HL-60/S4 treated with phorbol 12-myristate 13-acetate at 8.2 ng/mL for 4 days and 3 days (cell line): Measurements from ENCODE around the gene TOMM5.

Source experiments
- in situ Hi-C: fragments of 300-500 bp; cut with MboI; formaldehyde crosslinking; loops from 2 replicates; pipeline ENCODE4 v1.15.0; 2022; ENCODE audit warnings: low sequenced_read_pairs

The TOMM5 gene

DNA sequence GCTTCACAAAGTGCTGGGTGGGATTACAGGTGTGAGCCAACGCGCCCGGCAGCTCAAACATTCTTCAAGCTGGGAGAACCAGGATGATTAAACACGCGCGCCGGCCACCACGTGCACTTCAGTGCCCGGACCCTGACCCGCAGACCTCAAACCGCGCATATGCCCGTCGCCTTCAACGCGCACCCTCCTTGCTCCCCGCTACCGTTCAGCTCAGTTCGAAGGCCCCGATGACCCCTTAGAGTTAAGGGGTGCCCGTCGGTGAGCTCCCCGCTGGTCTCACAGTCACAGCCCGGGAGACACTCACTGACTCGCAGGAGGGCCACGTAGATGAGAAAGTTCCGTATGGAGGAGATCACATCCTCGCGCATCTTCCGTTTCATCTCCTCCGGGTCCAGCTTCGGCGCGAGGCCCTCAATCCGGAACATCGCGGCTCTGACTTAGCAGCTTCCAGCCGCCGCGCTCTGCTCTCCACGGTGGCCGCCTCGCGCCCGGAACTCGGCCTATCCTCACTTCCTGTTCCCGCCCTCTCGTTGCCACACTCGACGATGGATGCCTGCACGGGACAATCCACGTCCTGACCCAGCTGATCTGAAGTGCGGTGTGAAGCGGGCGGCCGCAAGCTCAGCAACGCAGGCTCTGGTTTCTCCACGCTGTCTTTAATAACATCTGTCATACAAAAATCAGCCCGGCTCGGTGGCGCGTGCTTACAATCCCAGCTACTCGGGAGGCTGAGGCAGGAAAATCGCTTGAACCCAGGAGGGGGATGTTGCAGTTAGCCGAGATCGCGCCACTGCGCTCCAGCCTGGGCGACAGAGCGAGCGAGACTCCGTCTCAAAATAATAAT, at the start of gene TOMM5:
TSS of gene TOMM5 (minus strand) at position 490 of the 844 bp plus-strand sequence. CDS start at position 425, 65 bp downstream.
- in situ Hi-C loops: loop anchor here (25.0 kb wide), 1 partner anchor 770 kb away; no protein-coding TSS in a partner anchor

GRCh38 chr9:37641331-37641730, 48.9 kb upstream of the TOMM5 start:
- in situ Hi-C loops: no loop called here

DNA sequence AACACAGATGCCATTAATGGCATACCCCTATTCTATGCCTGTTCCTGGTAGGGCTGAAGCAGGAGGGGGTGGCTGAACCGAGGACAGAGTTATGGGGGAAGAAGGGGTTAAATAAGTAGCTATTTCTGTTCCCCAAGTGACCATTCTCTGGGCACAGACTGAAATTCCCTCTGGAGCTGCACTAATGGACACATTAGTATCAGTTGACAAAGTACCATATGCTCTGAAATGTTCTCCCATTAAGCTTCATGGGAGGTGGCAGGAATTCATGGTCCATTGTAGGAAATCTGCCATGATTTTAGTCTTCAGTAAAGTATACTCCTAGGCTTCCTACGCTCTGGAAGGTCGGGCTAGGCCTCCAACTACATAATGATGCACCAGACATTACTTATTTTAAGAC, 47.8 kb upstream of the TOMM5 start:
- in situ Hi-C loops: no loop called here

GRCh38 chr9:37639841-37640240, 47.4 kb upstream of the TOMM5 start:
- in situ Hi-C loops: no loop called here

DNA sequence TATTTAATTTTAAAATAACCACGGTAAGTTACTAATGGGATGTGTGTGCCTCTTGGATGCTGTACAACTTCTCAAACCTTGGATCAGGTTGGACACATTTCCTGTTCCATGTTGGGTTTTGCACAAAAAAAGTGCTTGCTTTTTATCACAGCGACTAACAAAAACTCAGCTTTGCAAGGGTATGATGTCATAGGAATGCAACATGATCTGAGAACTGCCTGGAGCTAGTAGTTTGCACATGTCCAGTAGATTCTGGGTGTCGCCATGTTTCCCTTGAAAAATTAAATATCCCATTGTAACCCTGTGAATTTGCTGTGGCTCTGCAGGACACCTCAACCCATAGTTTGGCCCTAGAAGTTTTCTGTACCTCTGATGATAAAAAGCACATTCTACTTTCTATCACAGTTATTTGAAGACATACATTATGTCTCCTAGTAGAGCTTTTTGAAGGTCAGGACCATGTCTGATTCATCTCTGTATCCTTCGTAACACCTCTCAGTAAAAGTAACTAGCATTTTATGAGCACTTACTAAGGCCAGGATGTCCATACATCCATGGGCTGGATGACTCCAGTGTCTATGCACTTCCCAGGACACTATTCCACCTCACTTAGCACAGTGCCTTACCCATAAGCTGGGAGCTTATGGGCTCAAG, 46.8 kb upstream of the TOMM5 start:
- in situ Hi-C loops: no loop called here

DNA sequence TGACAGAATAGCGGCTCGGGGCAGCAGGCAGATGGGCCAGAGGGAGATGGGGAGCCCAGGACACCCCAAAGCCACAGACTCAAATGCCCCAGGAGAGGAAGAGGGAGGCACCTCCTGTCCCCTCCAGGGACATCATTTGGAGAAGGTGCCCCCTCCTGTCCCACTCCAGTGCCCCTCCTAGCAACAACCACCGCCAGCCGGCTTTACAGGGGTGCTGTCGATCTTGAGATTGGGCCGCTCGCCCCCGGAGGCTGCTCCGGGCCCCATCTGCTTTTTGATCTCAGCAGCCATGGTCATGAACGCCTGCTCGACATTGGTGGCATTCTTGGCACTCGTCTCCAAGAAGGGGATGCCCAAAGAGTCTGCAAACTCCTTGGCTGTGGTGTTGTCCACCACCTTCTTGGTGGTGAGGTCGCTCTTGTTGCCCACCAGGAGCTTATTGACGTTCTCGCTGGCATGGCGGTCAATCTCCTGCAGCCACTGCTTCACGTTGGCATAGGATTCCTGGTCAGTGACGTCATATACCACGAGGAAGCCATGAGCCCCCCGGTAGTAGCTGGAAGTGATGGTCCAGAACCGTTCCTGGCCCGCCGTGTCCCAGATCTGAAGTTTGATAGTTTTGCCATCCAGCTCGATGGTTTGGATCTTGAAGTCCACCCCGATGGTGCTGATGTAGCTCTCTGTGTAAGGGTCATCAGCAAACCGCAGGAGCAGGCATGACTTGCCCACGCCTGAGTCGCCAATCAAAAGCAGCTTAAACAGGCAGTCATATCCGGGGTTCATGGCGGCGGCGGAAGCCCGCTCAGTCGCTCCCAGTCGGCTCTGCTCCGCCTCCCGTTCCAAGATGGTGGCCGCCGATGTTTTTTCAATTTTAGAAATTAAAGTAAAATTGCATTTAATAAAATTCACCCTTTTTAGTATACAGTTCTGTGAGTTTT, 44.4 kb upstream of the TOMM5 start:
- in situ Hi-C loops: no loop called here

DNA sequence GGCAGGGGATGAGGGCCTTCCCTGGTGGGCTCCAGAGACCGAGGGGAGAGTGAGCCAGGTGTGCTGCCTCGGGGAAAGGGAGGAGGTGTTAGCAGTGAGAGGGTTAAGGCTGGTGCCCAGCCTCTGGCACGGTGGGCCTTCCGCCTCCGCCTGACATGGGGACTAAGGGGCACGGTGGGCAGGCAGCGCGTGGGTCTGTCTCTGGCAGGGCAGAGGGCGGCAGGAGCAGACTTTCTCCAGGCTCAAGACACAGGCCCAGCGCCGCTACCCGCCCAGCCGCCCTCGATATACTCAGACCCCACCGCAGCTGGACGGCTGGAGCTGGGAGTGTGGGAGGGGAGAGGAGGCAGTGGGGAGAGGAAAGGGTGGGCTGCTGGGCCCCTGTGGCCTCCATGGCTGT, 43.4 kb upstream of the TOMM5 start:
- in situ Hi-C loops: no loop called here

- in situ Hi-C loops: no loop called here
These were observed 40.1 kb upstream of the TOMM5 start for GRCh38 chr9:37632479-37632878.

GRCh38 chr9:37626708-37627292, 34.4 kb upstream of the TOMM5 start:
- in situ Hi-C loops: no loop called here

DNA sequence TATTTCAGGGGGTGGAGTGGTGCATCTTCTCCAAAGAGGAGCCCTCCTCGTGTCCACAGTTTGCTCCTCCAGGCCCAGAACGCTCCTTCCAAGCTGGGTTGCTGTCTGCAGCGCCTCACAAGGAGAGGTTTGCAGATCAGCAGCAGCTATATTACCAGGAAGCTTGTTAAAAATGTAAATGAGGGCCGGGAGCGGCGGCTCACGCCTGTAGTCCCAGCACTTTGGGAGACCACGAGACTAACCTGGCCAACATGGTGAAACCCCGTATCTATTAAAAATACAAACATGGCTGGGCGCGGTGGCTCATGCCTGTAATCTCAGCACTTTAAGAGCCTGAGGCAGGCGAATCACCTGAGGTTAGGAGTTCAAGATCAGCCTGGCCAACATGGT, 33.4 kb upstream of the TOMM5 start:
- in situ Hi-C loops: no loop called here

- in situ Hi-C loops: no loop called here
These were observed 32.8 kb upstream of the TOMM5 start for GRCh38 chr9:37625036-37625757.

- in situ Hi-C loops: no loop called here
These were observed 31.7 kb upstream of the TOMM5 start for GRCh38 chr9:37624073-37624472.

DNA sequence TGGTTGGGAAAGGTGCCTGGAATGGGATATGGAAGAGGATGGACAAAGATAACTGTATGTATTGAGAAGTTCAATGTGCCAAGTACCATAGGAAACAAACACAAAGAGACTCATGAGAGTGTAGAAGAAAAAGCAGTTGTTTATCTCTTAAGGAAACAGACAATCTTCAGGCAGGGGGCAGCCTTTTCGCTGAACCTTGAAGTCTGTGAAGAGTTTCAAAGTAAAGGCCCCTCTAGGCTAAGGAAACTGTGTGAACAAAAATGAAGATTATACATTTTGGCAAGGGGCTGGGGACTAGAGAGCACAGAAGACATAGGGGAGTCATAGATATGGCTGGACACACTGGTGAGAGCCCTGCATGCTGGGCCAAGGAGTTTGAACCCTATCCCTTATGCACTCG, 30.9 kb upstream of the TOMM5 start:
- in situ Hi-C loops: no loop called here

GRCh38 chr9:37622462-37622861, 30.1 kb upstream of the TOMM5 start:
- in situ Hi-C loops: no loop called here

DNA sequence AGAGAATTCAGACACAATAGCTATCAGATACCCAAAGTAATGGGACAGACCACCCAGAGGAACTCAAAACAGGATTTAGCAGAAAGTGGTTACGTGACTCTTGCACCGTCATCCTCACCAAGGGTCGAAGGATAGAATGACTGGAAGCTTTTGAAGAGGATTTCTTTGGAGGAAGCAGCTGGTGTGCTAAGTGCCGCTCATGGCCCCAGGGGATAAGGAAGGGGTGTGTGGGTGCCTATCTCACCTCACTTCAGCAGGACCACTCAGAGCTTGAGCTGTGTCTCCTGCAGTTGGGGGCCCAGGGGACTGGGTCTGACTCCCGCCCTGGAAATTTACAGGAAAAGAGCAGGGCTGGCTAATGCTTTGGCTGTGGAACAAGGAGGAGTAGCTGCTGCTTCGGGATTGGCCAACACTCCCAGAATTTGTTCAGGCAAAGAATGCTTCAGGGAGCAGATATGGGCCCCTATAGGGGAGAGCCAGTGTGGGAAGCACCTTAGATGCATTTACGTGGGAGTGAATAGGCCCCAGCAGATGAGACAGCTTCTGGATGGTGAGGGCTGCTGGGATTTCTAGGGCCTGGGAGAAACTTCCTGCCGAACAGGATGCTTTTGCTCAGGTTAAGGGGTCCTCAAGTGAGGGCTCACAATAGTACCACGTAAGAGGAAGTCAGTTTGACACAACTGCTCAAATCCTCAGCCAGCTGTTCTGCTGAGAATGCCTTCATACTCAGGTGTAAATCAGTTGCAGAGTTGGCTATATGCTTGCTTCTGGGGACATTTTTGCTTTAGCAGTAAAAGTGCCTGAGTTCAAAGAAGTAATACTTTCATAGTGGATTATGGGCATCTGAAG, 29.1 kb upstream of the TOMM5 start:
- in situ Hi-C loops: no loop called here

DNA sequence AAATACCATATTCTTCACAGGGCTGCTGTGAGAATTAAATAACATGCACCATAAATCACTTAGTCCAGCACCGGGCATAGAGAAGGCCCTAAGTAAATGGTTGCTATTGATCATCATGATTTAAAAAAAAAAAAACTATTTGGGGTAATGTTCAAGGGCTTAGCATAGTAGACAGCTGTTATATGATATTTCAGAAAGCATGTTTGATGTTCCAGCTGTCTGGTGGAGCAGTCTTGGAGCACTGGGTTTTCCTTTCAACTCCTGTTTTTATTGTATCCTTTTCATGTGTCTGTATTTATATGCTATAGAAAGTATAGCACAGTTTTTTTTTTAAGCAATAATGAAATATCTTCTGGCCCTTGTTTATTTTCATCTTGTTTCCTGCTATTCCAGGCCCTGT, 28.0 kb upstream of the TOMM5 start:
- in situ Hi-C loops: no loop called here

DNA sequence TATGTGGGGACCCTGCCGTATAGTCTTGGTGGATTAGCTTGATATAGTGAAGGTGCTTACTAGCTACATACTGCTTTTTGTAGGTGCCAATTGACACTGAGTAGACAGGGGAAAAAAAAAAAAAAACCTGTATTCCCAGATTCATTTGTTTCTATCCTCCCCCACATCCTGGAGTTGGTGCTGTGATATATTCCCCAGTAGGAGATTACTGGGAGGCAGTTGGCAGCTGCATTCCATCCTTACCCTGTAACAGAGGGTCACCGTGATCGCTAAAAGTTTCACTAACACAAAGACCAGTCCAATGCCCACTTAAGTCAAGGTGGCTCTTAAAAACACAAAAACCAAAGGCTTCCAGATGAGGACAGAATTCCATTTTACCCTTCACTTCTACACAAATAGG, 27.4 kb upstream of the TOMM5 start:
- in situ Hi-C loops: no loop called here

GRCh38 chr9:37618817-37619216, 26.4 kb upstream of the TOMM5 start:
- in situ Hi-C loops: no loop called here

DNA sequence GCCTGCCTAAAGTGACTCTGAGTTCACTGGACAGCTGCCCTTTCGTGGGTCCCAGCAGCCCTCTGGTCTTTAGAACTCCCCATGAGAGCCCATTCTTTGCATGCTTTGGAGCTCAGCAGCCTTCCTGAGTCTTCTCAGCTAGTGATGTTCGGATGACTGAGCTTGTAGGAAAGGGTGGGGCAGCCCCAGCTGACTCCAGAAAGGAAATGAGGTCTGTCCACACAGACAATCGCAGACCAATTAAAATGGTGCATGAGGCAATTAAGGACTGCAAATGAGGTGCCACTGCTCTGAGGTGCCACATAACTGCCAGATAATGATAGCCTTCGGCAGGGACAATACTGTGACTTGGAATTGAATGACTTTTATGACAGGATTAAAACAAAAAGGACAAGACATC, 25.4 kb upstream of the TOMM5 start:
- in situ Hi-C loops: no loop called here
